ENCODE results near the gene TMBIM4.
"Not testable (repeated sequence)": the region's sequence is repeated elsewhere in the genome, so short reads cannot be mapped to it uniquely, and the experiment has no call there.

The TMBIM4 gene

GRCh38 chr12:66184822-66185221 is 15.0 kb upstream of the TMBIM4 start:
- DNase-seq (ENCODE audit: low spot score) = not testable (repeated sequence)

- no peak for DNase-seq (ENCODE audit: low spot score)
These were observed 13.2 kb upstream of the TMBIM4 start for GRCh38 chr12:66182956-66183355.

GRCh38 chr12:66176105-66176900 is 6.5 kb upstream of the TMBIM4 start:
- no peak for DNase-seq (ENCODE audit: low spot score)

GRCh38 chr12:66174391-66175325 is 4.9 kb upstream of the TMBIM4 start:
- DNase-seq (ENCODE audit: low spot score) = not testable (repeated sequence)

- no peak for DNase-seq (ENCODE audit: low spot score)
These were observed 810 bp upstream of the TMBIM4 start for GRCh38 chr12:66170606-66171005.

GRCh38 chr12:66168410-66168809 is 1.4 kb downstream of the TMBIM4 start:
- DNase-seq (ENCODE audit: low spot score) = no peak

- DNase-seq (ENCODE audit: low spot score) = no peak
These were observed 3.2 kb downstream of the TMBIM4 start for GRCh38 chr12:66166561-66166960.

GRCh38 chr12:66165141-66165540 is 4.7 kb downstream of the TMBIM4 start:
- no peak for DNase-seq (ENCODE audit: low spot score)

- DNase-seq (ENCODE audit: low spot score) = no peak
These were observed 5.4 kb downstream of the TMBIM4 start for GRCh38 chr12:66164349-66164821.

GRCh38 chr12:66163289-66163688 is 6.5 kb downstream of the TMBIM4 start:
- DNase-seq (ENCODE audit: low spot score) = no peak

- DNase-seq (ENCODE audit: low spot score) = no peak
These were observed 7.1 kb downstream of the TMBIM4 start for GRCh38 chr12:66162701-66163100.

GRCh38 chr12:66160704-66161103 is 9.1 kb downstream of the TMBIM4 start:
- no peak for DNase-seq (ENCODE audit: low spot score)

- no peak for DNase-seq (ENCODE audit: low spot score)
These were observed 10.7 kb downstream of the TMBIM4 start for GRCh38 chr12:66159123-66159522.

- no peak for DNase-seq (ENCODE audit: low spot score)
These were observed 13.1 kb downstream of the TMBIM4 start for GRCh38 chr12:66156654-66157053.

- peak; percentile 25 for DNase-seq (ENCODE audit: low spot score)
These were observed 15.0 kb downstream of the TMBIM4 start for GRCh38 chr12:66154776-66155175.

- DNase-seq (ENCODE audit: low spot score) = peak; percentile 38
These were observed 17.1 kb downstream of the TMBIM4 start for GRCh38 chr12:66152732-66153131.

GRCh38 chr12:66149702-66150398 is 19.9 kb downstream of the TMBIM4 start:
- no peak for DNase-seq (ENCODE audit: low spot score)

- DNase-seq (ENCODE audit: low spot score) = peak; percentile 59
These were observed 24.7 kb downstream of the TMBIM4 start for GRCh38 chr12:66144791-66145754.

- no peak for DNase-seq (ENCODE audit: low spot score)
These were observed 25.9 kb downstream of the TMBIM4 start for GRCh38 chr12:66143868-66144267.

GRCh38 chr12:66142826-66143225 is 27.0 kb downstream of the TMBIM4 start:
- DNase-seq (ENCODE audit: low spot score) = no peak

- DNase-seq (ENCODE audit: low spot score) = no peak
These were observed 28.5 kb downstream of the TMBIM4 start for GRCh38 chr12:66141299-66141698.

All from AG08395 (cell line).